HEK293 (cell line): Measurements from ENCODE around the gene DYNLL1.

Source experiments
- CTCF ChIA-PET: fragments of 350-600 bp; formaldehyde crosslinking; extraction: SDS; loops from one replicate; lab custom pipeline; 2021; ENCODE audit warnings: antibody characterized with exemption; lab: Yijun Ruan, JAX
- POLR2A ChIA-PET: fragments of 300-600 bp; formaldehyde crosslinking; extraction: SDS; loops from one replicate; lab custom pipeline; 2020; ENCODE audit warnings: antibody characterized with exemption, inconsistent platforms; lab: Yijun Ruan, JAX
- H3K27ac ChIP-seq: fragments of 200-500 bp; sonication (Bioruptor generic); 2 replicates; pipeline ENCODE4 v1.5.1; 2014; ENCODE audit warnings: low read depth, low read length, control low read depth, inconsistent platforms; ENCODE audit errors: extremely low read depth
- H3K36me3 ChIP-seq, 2 experiments: fragments of 200-500 bp in 1 of 2; sonication (Bioruptor generic) in 1 of 2; 1 replicate in 1 of 2; 2 replicates in 1 of 2; pipeline ENCODE4 v1.5.1; 2014 to 2017; ENCODE audit warnings: inconsistent platforms in 2 of 2, low read length in 2 of 2; ENCODE audit not compliant: control insufficient read depth in 2 of 2, insufficient read depth in 1 of 2
- H3K4me1 ChIP-seq: fragments of 200-500 bp; sonication (Bioruptor generic); 2 replicates; pipeline ENCODE4 v1.5.1; 2014; ENCODE audit warnings: mild to moderate bottlenecking, low read length, inconsistent platforms; ENCODE audit not compliant: control insufficient read depth, insufficient read depth
- H3K4me3 ChIP-seq: 2 replicates; pipeline ENCODE4 v1.5.1; 2011; ENCODE audit warnings: low read depth, mild to moderate bottlenecking, control low read depth, low read length, moderate library complexity
- H3K9me3 ChIP-seq: fragments of 200-500 bp; sonication (Bioruptor generic); 2 replicates; pipeline ENCODE4 v1.5.1; 2014; ENCODE audit warnings: low read depth, low read length, inconsistent platforms; ENCODE audit not compliant: control insufficient read depth, insufficient read depth
- GLI4 ChIP-seq: fragments of 450-650 bp; formaldehyde crosslinking; IDR thresholded peaks from 2 replicates; pipeline ENCODE4 v1.5.1; 2016; ENCODE audit warnings: missing biosample characterization, missing genetic modification characterization
- RBAK ChIP-seq: fragments of 450-650 bp; formaldehyde crosslinking; IDR thresholded peaks from 2 replicates; pipeline ENCODE4 v1.5.1; 2016; ENCODE audit warnings: missing biosample characterization, missing genetic modification characterization
- SCRT1 ChIP-seq: fragments of 450-650 bp; formaldehyde crosslinking; IDR thresholded peaks from 2 replicates; pipeline ENCODE4 v1.5.1; 2016; ENCODE audit warnings: missing biosample characterization, missing genetic modification characterization, borderline replicate concordance
- ZBTB1 ChIP-seq: fragments of 450-650 bp; formaldehyde crosslinking; IDR thresholded peaks from 2 replicates; pipeline ENCODE4 v1.5.1; 2016; ENCODE audit warnings: missing biosample characterization, missing genetic modification characterization
- ZNF214 ChIP-seq: fragments of 450-650 bp; formaldehyde crosslinking; IDR thresholded peaks from 2 replicates; pipeline ENCODE4 v1.5.1; 2017; ENCODE audit warnings: missing biosample characterization, mild to moderate bottlenecking, missing genetic modification characterization, borderline replicate concordance
- ZNF223 ChIP-seq: fragments of 450-650 bp; formaldehyde crosslinking; IDR thresholded peaks from 2 replicates; pipeline ENCODE4 v1.5.1; 2016; ENCODE audit warnings: missing biosample characterization, missing genetic modification characterization
- ZNF529 ChIP-seq: fragments of 450-650 bp; formaldehyde crosslinking; IDR thresholded peaks from 2 replicates; pipeline ENCODE4 v1.5.1; 2017; ENCODE audit warnings: missing genetic modification characterization, missing biosample characterization; ENCODE audit not compliant: insufficient replicate concordance
- ZNF530 ChIP-seq: fragments of 450-650 bp; formaldehyde crosslinking; IDR thresholded peaks from 2 replicates; pipeline ENCODE4 v1.5.1; 2016; ENCODE audit warnings: low read depth, missing biosample characterization, missing genetic modification characterization
- ZNF549 ChIP-seq: fragments of 450-650 bp; IDR thresholded peaks from 2 replicates; pipeline ENCODE4 v1.5.1; 2018; ENCODE audit warnings: missing biosample characterization, missing genetic modification characterization, mild to moderate bottlenecking, inconsistent platforms, moderate library complexity
- ZNF658 ChIP-seq: fragments of 450-650 bp; formaldehyde crosslinking; IDR thresholded peaks from 2 replicates; pipeline ENCODE4; 2016; ENCODE audit warnings: missing biosample characterization, missing genetic modification characterization
- ZNF776 ChIP-seq: fragments of 450-650 bp; formaldehyde crosslinking; IDR thresholded peaks from 2 replicates; pipeline ENCODE4 v1.5.0; 2017; ENCODE audit warnings: missing biosample characterization, missing genetic modification characterization, borderline replicate concordance
- ZNF843 ChIP-seq: fragments of 450-650 bp; formaldehyde crosslinking; IDR thresholded peaks from 2 replicates; pipeline ENCODE4 v1.5.1; 2016; ENCODE audit warnings: missing biosample characterization, missing genetic modification characterization
- ZSCAN16 ChIP-seq: fragments of 450-650 bp; formaldehyde crosslinking; IDR thresholded peaks from 2 replicates; pipeline ENCODE4 v1.5.1; 2016; ENCODE audit warnings: missing biosample characterization, missing genetic modification characterization
- TF ChIP-seq, protein P1 (sequence below): fragments of 450-650 bp; formaldehyde crosslinking; IDR thresholded peaks from 2 replicates; pipeline ENCODE4 v1.5.1; 2016; ENCODE audit warnings: missing biosample characterization, missing genetic modification characterization
- TF ChIP-seq, protein P2 (sequence below): fragments of 450-650 bp; formaldehyde crosslinking; IDR thresholded peaks from 2 replicates; pipeline ENCODE4 v1.5.1; 2016; ENCODE audit warnings: missing biosample characterization, missing genetic modification characterization, borderline replicate concordance
- TF ChIP-seq, protein P3 (sequence below): fragments of 450-650 bp; formaldehyde crosslinking; IDR thresholded peaks from 2 replicates; pipeline ENCODE4 v1.5.1; 2016; ENCODE audit warnings: missing biosample characterization, missing genetic modification characterization
- TF ChIP-seq, protein P4 (sequence below): fragments of 450-650 bp; formaldehyde crosslinking; IDR thresholded peaks from 2 replicates; pipeline ENCODE4 v1.5.1; 2017; ENCODE audit warnings: missing biosample characterization, missing genetic modification characterization
- TF ChIP-seq, protein P5 (sequence below): fragments of 450-650 bp; formaldehyde crosslinking; IDR thresholded peaks from 2 replicates; pipeline ENCODE4 v1.5.1; 2017; ENCODE audit warnings: missing biosample characterization, mild to moderate bottlenecking, missing genetic modification characterization, moderate library complexity
- TF ChIP-seq, protein P6 (sequence below): fragments of 450-650 bp; formaldehyde crosslinking; IDR thresholded peaks from 2 replicates; pipeline ENCODE4 v1.5.1; 2017; ENCODE audit warnings: missing biosample characterization, missing genetic modification characterization

Gene DYNLL1

DNA sequence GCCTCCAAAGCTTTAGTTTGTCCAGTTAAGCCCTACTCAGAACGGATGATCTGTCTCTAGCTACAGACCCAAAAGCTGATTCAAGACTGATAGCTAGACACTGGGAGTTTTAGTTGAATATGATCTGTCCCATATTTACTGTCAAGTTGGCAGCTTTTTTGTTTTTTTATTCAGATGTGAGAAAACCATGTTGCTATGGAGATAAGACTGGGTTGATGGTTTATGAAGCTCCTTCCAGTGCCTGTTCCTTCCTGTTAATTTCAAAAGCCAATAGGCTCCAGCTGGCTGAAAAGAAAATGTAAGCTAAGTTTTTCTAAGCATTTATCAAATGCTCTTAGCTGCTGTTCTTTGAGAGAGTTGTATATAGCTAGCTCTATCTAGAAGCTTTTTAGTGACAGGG, 4.7 kb downstream of the DYNLL1 start:
- ChIA-PET POLR2A (interaction anchor here (1.1 to 1.9 kb wide), 2 partner anchors 25 to 28 kb away, joined by 3 to 5 read pairs; partner anchors contain the start of gene COQ5), CTCF (interaction anchor here (0.5 kb wide), 1 partner anchor 32 kb away, joined by 3 read pairs; no protein-coding TSS in a partner anchor)
- H3K9me3 ChIP-seq, result no peaks in the 10 kb centered on the region
- H3K4me3 ChIP-seq, result no peak overlapping the region
- no peak overlapping the region for H3K27ac ChIP-seq
- no peak for TF ChIP-seq ZNF658 (tag by site-specific recombination)
- TF ChIP-seq, protein P1, sequence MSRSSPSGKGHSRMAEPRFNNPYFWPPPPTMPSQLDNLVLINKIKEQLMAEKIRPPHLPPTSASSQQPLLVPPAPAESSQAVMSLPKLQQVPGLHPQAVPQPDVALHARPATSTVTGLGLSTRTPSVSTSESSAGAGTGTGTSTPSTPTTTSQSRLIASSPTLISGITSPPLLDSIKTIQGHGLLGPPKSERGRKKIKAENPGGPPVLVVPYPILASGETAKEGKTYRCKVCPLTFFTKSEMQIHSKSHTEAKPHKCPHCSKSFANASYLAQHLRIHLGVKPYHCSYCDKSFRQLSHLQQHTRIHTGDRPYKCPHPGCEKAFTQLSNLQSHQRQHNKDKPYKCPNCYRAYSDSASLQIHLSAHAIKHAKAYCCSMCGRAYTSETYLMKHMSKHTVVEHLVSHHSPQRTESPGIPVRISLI (tag by site-specific recombination), result no peak
- no peak for TF ChIP-seq RBAK (tag by site-specific recombination)
- TF ChIP-seq ZSCAN16 (tag by site-specific recombination), result no peak
- TF ChIP-seq, protein P2, sequence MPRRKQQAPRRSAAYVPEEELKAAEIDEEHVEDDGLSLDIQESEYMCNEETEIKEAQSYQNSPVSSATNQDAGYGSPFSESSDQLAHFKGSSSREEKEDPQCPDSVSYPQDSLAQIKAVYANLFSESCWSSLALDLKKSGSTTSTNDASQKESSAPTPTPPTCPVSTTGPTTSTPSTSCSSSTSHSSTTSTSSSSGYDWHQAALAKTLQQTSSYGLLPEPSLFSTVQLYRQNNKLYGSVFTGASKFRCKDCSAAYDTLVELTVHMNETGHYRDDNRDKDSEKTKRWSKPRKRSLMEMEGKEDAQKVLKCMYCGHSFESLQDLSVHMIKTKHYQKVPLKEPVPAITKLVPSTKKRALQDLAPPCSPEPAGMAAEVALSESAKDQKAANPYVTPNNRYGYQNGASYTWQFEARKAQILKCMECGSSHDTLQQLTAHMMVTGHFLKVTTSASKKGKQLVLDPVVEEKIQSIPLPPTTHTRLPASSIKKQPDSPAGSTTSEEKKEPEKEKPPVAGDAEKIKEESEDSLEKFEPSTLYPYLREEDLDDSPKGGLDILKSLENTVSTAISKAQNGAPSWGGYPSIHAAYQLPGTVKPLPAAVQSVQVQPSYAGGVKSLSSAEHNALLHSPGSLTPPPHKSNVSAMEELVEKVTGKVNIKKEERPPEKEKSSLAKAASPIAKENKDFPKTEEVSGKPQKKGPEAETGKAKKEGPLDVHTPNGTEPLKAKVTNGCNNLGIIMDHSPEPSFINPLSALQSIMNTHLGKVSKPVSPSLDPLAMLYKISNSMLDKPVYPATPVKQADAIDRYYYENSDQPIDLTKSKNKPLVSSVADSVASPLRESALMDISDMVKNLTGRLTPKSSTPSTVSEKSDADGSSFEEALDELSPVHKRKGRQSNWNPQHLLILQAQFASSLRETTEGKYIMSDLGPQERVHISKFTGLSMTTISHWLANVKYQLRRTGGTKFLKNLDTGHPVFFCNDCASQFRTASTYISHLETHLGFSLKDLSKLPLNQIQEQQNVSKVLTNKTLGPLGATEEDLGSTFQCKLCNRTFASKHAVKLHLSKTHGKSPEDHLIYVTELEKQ (tag by site-specific recombination), result no peak
- TF ChIP-seq, protein P3, sequence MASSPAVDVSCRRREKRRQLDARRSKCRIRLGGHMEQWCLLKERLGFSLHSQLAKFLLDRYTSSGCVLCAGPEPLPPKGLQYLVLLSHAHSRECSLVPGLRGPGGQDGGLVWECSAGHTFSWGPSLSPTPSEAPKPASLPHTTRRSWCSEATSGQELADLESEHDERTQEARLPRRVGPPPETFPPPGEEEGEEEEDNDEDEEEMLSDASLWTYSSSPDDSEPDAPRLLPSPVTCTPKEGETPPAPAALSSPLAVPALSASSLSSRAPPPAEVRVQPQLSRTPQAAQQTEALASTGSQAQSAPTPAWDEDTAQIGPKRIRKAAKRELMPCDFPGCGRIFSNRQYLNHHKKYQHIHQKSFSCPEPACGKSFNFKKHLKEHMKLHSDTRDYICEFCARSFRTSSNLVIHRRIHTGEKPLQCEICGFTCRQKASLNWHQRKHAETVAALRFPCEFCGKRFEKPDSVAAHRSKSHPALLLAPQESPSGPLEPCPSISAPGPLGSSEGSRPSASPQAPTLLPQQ (tag by site-specific recombination), result no peak
- H3K4me1 ChIP-seq, result no peaks in the 10 kb centered on the region
- peaks cover 11 to 51% of the 10 kb centered on the region in 2 experiments for H3K36me3 ChIP-seq

DNA sequence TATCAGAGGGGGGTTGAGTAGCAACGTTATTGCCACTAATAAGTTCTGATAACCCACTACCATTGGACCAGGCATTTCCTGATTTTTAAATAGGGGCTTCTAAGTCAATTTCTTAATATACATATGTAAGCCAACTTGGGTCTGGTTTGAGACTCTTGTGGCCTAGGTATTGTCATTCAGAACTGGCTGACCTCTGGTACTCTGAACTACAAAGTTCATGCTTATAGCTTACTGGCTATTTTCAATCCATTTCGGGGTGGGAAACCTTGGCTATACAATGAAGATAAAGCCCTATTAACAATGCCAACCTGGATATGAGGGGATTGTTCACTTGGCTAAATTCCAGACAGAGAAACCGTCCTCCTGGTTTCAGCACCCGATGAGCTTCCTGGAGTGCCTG, 8.7 kb downstream of the DYNLL1 start:
- H3K4me3 ChIP-seq, result no peak overlapping the region
- H3K9me3 ChIP-seq, result no peaks in the 10 kb centered on the region
- no peak overlapping the region for H3K27ac ChIP-seq
- H3K4me1 ChIP-seq, result no peaks in the 10 kb centered on the region
- TF ChIP-seq, protein P4, sequence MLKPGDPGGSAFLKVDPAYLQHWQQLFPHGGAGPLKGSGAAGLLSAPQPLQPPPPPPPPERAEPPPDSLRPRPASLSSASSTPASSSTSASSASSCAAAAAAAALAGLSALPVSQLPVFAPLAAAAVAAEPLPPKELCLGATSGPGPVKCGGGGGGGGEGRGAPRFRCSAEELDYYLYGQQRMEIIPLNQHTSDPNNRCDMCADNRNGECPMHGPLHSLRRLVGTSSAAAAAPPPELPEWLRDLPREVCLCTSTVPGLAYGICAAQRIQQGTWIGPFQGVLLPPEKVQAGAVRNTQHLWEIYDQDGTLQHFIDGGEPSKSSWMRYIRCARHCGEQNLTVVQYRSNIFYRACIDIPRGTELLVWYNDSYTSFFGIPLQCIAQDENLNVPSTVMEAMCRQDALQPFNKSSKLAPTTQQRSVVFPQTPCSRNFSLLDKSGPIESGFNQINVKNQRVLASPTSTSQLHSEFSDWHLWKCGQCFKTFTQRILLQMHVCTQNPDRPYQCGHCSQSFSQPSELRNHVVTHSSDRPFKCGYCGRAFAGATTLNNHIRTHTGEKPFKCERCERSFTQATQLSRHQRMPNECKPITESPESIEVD, result no peak
- TF ChIP-seq SCRT1 (tag by site-specific recombination), result no peak
- no peak for TF ChIP-seq ZNF214 (tag by site-specific recombination)
- TF ChIP-seq ZNF658 (tag by site-specific recombination), result no peak
- TF ChIP-seq ZNF549 (tag by site-specific recombination), result no peak
- no peak for TF ChIP-seq ZNF223 (tag by site-specific recombination)
- no peak for TF ChIP-seq ZNF843 (tag by site-specific recombination)
- ChIA-PET POLR2A (interaction anchor here (0.6 to 2.6 kb wide), 2 partner anchors 8 to 131 kb away, joined by 3 to 12 read pairs; partner anchors contain the start of gene DYNLL1), CTCF (interaction anchor here (0.9 kb wide), 1 partner anchor 8 kb away, joined by 4 read pairs; no protein-coding TSS in a partner anchor)
- peaks cover 34 to 49% of the 10 kb centered on the region in 2 experiments; a peak in 2 of 3 replicates for H3K36me3 ChIP-seq

DNA sequence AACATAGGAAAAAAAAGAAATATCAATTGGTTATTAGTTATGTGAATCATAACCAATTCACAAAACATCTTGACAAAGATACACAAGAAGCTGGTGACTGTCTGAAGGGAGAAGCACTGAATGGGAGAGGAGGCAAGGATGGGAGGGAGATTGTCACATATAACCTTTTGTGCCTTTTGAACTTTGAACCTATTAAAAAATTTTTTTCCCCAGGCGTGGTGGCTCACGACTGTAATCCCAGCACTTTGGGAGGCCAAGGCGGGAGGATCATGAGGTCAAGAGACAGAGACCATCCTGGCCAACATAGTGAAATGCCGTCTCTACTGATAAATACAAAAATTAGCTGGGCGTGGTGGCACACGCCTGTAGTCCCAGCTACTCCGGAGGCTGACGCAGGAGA, 12.6 kb downstream of the DYNLL1 start:
- Histone ChIP-seq H3K27ac (no peak overlapping the region), H3K9me3 (no peaks in the 10 kb centered on the region)
- POLR2A ChIA-PET, result interaction anchor here (1.6 to 2.7 kb wide), 2 partner anchors 10 to 12 kb away, joined by 3 to 8 read pairs; partner anchors contain the start of gene DYNLL1
- TF ChIP-seq ZNF530 (no peak), GLI4 (tag by site-specific recombination) (no peak), ZBTB1 (tag by site-specific recombination) (no peak), ZNF776 (tag by site-specific recombination) (no peak), ZNF529 (no peak)
- TF ChIP-seq, protein P5, sequence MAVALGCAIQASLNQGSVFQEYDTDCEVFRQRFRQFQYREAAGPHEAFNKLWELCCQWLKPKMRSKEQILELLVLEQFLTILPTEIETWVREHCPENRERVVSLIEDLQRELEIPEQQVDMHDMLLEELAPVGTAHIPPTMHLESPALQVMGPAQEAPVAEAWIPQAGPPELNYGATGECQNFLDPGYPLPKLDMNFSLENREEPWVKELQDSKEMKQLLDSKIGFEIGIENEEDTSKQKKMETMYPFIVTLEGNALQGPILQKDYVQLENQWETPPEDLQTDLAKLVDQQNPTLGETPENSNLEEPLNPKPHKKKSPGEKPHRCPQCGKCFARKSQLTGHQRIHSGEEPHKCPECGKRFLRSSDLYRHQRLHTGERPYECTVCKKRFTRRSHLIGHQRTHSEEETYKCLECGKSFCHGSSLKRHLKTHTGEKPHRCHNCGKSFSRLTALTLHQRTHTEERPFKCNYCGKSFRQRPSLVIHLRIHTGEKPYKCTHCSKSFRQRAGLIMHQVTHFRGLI (tag by site-specific recombination), result no peak
- TF ChIP-seq, protein P6, sequence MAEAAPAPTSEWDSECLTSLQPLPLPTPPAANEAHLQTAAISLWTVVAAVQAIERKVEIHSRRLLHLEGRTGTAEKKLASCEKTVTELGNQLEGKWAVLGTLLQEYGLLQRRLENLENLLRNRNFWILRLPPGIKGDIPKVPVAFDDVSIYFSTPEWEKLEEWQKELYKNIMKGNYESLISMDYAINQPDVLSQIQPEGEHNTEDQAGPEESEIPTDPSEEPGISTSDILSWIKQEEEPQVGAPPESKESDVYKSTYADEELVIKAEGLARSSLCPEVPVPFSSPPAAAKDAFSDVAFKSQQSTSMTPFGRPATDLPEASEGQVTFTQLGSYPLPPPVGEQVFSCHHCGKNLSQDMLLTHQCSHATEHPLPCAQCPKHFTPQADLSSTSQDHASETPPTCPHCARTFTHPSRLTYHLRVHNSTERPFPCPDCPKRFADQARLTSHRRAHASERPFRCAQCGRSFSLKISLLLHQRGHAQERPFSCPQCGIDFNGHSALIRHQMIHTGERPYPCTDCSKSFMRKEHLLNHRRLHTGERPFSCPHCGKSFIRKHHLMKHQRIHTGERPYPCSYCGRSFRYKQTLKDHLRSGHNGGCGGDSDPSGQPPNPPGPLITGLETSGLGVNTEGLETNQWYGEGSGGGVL (tag by site-specific recombination), result no peak

More for the DNA sequence above, 12.6 kb downstream of the DYNLL1 start:
- no peak overlapping the region for H3K4me3 ChIP-seq
- peaks cover 28 to 49% of the 10 kb centered on the region in 2 experiments; a peak in 2 of 3 replicates for H3K36me3 ChIP-seq
- no peaks in the 10 kb centered on the region for H3K4me1 ChIP-seq
- CTCF ChIA-PET, result interaction anchor here (1.0 to 1.3 kb wide), 2 partner anchors 13 to 463 kb away, joined by 3 to 5 read pairs; no protein-coding TSS in a partner anchor
